Hematopoietic multipotent progenitor cell treated with erythropoietin and hydrocortisone succinate and interleukin-3 and kit ligand, for 4 days (in vitro differentiated cells): Measurements from ENCODE around the gene FAM156A.
A peak's percentile ranks its signal among the peaks of the same experiment; 100 is the strongest.
"Not testable (repeated sequence)": the region's sequence is repeated elsewhere in the genome, so short reads cannot be mapped to it uniquely, and the experiment has no call there.

Experiments used
- DNase-seq: peaks from one replicate; pipeline ENCODE4 v3.0.0-alpha.2; 2015

Gene FAM156A

GRCh38 chrX:52958961-52959360 is 643 bp upstream of the FAM156A start:
- not testable (repeated sequence) for DNase-seq

GRCh38 chrX:52949884-52950283 is 8.4 kb downstream of the FAM156A start:
- DNase-seq: not testable (repeated sequence)

GRCh38 chrX:52949325-52949724 is 9.0 kb downstream of the FAM156A start:
- DNase-seq: not testable (repeated sequence)

- DNase-seq: not testable (repeated sequence)
These were observed 10.1 kb downstream of the FAM156A start for GRCh38 chrX:52948265-52948664.

GRCh38 chrX:52947501-52947900 is 10.8 kb downstream of the FAM156A start:
- not testable (repeated sequence) for DNase-seq

- DNase-seq: not testable (repeated sequence)
These were observed 12.4 kb downstream of the FAM156A start for GRCh38 chrX:52945838-52946494.

GRCh38 chrX:52941728-52942127 is 16.6 kb downstream of the FAM156A start:
- DNase-seq: not testable (repeated sequence)

- not testable (repeated sequence) for DNase-seq
These were observed 17.6 kb downstream of the FAM156A start for GRCh38 chrX:52940704-52941103.

- DNase-seq: not testable (repeated sequence)
These were observed 22.9 kb downstream of the FAM156A start for GRCh38 chrX:52935470-52935784.

GRCh38 chrX:52934704-52935469 is 23.4 kb downstream of the FAM156A start:
- DNase-seq: peak; percentile 97

GRCh38 chrX:52933976-52934703 is 24.2 kb downstream of the FAM156A start:
- DNase-seq: no peak

GRCh38 chrX:52933213-52933612 is 25.1 kb downstream of the FAM156A start:
- DNase-seq: no peak

GRCh38 chrX:52930214-52930613 is 28.1 kb downstream of the FAM156A start:
- DNase-seq: not testable (repeated sequence)

GRCh38 chrX:52923781-52924241 is 34.5 kb downstream of the FAM156A start:
- peak; percentile 45 for DNase-seq

GRCh38 chrX:52914704-52915103 is 43.6 kb downstream of the FAM156A start:
- DNase-seq: not testable (repeated sequence)

- not testable (repeated sequence) for DNase-seq
These were observed 44.6 kb downstream of the FAM156A start for GRCh38 chrX:52913681-52914080.

GRCh38 chrX:52909313-52909969 is 48.9 kb downstream of the FAM156A start:
- not testable (repeated sequence) for DNase-seq

- DNase-seq: not testable (repeated sequence)
These were observed 50.4 kb downstream of the FAM156A start for GRCh38 chrX:52907900-52908299.

- not testable (repeated sequence) for DNase-seq
These were observed 51.2 kb downstream of the FAM156A start for GRCh38 chrX:52907137-52907536.

- DNase-seq: not testable (repeated sequence)
These were observed 52.2 kb downstream of the FAM156A start for GRCh38 chrX:52906072-52906471.

- DNase-seq: not testable (repeated sequence)
These were observed 52.8 kb downstream of the FAM156A start for GRCh38 chrX:52905531-52905930.
